WERI-Rb-1 (cell line): Measurements from ENCODE around the gene TERB1.

Experiments used
- DNase-seq: peaks from one replicate; pipeline ENCODE4 v3.0.0-alpha.2; 2020
- H3K27ac ChIP-seq: fragments of 250-450 bp; sonication (Bioruptor Pico); 2 replicates; pipeline ENCODE4 v1.5.1; 2020; ENCODE audit warnings: mild to moderate bottlenecking, moderate library complexity
- H3K27me3 ChIP-seq: fragments of 250-450 bp; sonication (Bioruptor Pico); 2 replicates; pipeline ENCODE4 v1.5.1; 2021; ENCODE audit warnings: mild to moderate bottlenecking, low read depth, moderate library complexity; ENCODE audit not compliant: insufficient read depth, severe bottlenecking
- H3K36me3 ChIP-seq: fragments of 250-450 bp; sonication (Bioruptor Pico); 2 replicates; pipeline ENCODE4 v1.5.1; 2020; ENCODE audit warnings: mild to moderate bottlenecking, moderate library complexity
- H3K4me3 ChIP-seq: 2 replicates; pipeline ENCODE4 v1.5.1; 2011; ENCODE audit warnings: low read depth, mild to moderate bottlenecking, control low read depth, low read length
- H3K9me3 ChIP-seq: fragments of 250-450 bp; sonication (Bioruptor Pico); 2 replicates; pipeline ENCODE4 v1.5.1; 2021; ENCODE audit warnings: mild to moderate bottlenecking, moderate library complexity; ENCODE audit not compliant: severe bottlenecking
- CTCF ChIP-seq: IDR thresholded peaks from 2 replicates; pipeline ENCODE4 v1.5.1; 2011; ENCODE audit warnings: low read depth, mild to moderate bottlenecking, control low read depth, inconsistent platforms, low read length

TERB1 gene

GRCh38 chr16:66801320-66802105 is at the start of gene TERB1:
Gene TERB1 (minus strand): TSS chr16:66801584. CDS start chr16:66796798, 4,786 bp downstream.
- TF ChIP-seq CTCF = no peak
- no peak for DNase-seq
- Histone ChIP-seq H3K27me3 (no peaks in the 10 kb centered on the region), H3K9me3 (no peaks in the 10 kb centered on the region), H3K36me3 (peaks cover 42% of the 10 kb centered on the region), H3K27ac (no peak within 1 kb of the TSS), H3K4me3 (no peak within 1 kb of the TSS)

GRCh38 chr16:66850115-66850815 is 48.9 kb upstream of the TERB1 start:
- no peak for DNase-seq
- Histone ChIP-seq H3K27ac (no peak overlapping the region), H3K9me3 (no peaks in the 10 kb centered on the region), H3K4me3 (no peak overlapping the region), H3K36me3 (no peaks in the 10 kb centered on the region), H3K27me3 (peaks cover 7% of the 10 kb centered on the region)
- no peak for TF ChIP-seq CTCF

GRCh38 chr16:66849549-66849948 is 48.2 kb upstream of the TERB1 start:
- Histone ChIP-seq H3K9me3 (no peaks in the 10 kb centered on the region), H3K27ac (no peak overlapping the region), H3K27me3 (peaks cover 12% of the 10 kb centered on the region), H3K36me3 (no peaks in the 10 kb centered on the region), H3K4me3 (no peak overlapping the region)
- TF ChIP-seq CTCF = no peak
- DNase-seq = no peak

GRCh38 chr16:66849021-66849420 is 47.6 kb upstream of the TERB1 start:
- no peak for TF ChIP-seq CTCF
- H3K27me3 ChIP-seq = peaks cover 15% of the 10 kb centered on the region

GRCh38 chr16:66848172-66848571 is 46.8 kb upstream of the TERB1 start:
- Histone ChIP-seq H3K4me3 (no peak overlapping the region), H3K9me3 (no peaks in the 10 kb centered on the region), H3K27ac (no peak overlapping the region), H3K27me3 (peaks cover 18% of the 10 kb centered on the region), H3K36me3 (no peaks in the 10 kb centered on the region)
- DNase-seq = no peak
- no peak for TF ChIP-seq CTCF

More at GRCh38 chr16:66849021-66849420, 47.6 kb upstream of the TERB1 start:
- H3K27ac ChIP-seq = no peak overlapping the region
- no peaks in the 10 kb centered on the region for H3K9me3 ChIP-seq
- DNase-seq = no peak
- no peak overlapping the region for H3K4me3 ChIP-seq
- no peaks in the 10 kb centered on the region for H3K36me3 ChIP-seq
